ENCODE results near the gene CANX.

CANX gene

DNA sequence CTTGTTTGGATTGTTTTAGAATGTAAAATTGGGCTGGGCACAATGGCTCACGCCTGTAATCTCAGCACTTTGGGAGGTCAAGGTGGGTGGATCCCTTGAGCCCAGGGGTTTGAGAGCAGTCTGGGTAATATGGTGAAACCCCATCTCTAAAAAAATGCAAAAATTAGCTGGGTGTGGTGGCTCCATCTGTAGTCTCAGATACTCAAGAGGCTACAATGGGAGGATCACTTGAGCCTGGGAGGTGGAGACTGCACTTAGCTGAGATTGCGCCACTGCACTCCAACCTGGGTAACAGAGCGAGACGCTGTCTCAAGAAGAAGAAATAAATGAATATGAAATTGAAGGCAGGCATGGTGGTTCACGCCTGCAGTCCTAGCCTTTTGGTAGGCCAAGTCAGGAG, 55.2 kb downstream of the CANX start:
- no peak for DNase-seq

DNA sequence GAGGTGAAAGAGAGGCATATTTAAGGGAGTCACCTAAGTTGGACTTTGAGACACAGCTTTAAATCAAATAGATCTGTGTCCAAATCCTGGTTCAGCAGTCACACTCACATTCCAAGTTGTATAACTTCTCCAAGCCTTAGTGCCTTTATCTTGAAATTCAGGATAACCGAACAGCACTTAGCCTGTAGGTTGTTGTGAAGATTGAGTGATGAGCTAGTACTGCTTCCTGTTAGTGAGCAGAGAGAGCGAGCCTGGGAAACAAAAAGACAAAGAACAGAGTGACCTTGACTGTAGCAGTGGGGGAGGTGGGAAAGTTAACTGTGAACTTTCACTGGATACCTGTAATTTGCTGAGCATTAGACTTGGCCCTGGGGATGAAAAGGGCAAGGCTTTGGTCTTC, 56.3 kb downstream of the CANX start:
- DNase-seq, result no peak

DNA sequence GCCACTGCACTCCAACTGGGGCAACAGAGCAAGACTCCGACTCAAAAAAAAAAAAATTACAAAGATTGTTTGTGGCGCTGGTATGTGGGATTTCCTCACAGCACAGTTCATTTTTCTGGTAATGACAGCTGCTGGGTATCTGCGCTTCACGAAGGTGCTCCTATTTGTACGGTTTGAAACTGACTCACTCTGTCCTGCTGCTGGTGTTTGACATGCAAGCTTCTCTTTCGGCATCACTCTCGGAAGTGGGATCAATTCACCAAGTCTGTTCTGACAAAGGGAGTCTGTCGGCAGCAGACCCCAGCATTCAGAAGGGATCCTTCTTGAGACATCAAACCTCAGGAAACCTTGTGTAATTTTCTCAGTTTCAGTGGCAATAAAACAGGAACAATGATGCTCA, 60.2 kb downstream of the CANX start:
- no peak for DNase-seq

DNA sequence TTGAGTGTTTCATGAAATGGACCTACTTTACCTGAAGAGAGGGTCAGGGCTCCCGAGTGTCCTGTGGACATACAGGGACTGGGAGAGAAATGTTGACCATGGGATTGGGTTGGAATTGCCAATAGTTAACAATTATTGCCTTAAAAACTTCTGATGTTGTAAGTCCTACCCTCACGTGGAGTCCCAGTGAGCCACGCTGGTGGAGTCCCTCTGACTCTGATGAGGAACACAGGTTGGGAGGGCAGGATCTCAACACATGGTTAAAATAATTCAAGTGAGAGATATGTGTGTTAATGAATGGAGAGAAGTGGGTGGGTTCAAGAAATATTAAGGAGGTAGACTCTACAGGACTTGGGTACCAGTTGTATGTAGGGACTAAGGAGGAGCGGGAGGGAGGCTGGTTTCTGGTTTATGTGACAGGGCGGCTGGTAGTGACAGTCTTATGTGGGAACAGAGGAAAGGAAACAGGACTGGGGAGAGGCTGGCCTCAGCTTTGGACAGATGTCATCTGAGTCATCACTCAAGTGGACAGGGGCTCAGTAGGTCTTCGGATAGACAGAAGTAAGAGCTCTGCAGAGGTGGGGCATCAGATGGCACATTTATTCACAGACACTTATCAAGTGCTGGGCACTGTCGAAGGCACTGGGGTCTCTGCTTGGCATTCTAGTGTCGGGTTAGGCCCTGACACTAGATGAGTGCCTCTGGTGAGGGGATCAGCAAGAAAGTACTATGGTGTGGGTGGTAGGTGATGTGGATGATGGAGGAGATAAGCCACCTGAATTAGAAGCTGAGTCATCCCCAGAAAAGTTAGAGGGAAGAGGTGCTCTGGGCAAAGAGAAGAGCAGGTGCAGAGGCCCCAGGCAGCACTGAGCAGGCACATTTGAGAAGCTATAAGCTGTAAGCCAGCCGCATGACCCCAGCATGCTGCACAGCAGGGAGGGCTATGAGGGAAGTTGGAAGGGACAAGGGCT, 61.1 kb downstream of the CANX start:
- DNase-seq, result no peak

DNA sequence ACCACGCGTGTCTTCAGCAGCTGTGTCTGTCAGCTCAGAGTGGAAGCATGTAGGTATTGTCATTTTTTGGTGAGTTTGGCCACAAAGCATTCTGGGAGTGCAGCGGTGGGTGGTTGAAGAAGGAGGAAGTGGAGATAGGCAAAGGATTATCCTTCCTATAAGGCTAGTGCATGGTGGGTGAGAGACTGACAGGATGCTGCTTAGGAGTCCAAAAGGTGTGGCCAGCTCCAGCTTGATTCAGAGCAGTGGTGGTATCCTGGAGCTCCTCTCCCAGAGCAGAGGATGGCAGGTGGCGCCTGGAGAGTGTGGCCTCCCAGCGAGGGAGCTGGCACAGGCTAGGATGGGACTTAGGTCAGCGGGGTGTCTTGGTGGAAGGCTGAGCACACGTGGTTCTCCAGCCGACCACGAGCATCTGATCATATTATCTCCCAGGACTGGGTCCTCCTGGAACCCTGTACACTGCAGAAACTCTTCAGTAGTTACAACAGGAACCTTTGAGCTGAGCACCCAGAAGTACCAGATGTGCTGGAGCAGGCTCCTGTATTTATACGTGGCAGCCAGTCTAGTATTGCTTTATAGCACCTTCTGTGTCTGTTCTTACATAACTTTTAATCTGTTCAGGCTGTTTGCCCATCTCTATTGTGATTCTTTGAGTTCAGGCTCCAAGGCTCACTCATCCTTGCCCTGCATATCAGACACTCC, 63.5 kb downstream of the CANX start:
- DNase-seq, result peak; percentile 60

DNA sequence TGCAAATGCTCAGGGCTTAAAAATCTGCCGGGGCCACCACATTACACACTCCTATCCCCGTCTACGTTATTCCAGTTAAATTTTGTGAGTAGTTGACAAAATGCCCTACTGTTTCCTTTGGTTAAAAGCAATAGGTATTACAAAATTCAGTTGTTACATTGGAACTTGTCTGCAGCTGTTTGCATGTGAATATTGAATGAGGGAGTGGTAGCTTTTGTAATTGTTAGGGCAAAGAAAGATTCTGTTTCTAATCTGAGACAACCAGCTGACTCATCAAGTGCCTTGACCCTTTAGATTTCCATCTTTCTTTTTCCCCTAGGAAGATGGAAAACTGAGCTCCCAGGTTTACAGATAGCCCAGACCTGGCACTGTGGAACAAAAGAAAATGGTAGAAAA, 64.0 kb downstream of the CANX start:
- peak; percentile 47 for DNase-seq

DNA sequence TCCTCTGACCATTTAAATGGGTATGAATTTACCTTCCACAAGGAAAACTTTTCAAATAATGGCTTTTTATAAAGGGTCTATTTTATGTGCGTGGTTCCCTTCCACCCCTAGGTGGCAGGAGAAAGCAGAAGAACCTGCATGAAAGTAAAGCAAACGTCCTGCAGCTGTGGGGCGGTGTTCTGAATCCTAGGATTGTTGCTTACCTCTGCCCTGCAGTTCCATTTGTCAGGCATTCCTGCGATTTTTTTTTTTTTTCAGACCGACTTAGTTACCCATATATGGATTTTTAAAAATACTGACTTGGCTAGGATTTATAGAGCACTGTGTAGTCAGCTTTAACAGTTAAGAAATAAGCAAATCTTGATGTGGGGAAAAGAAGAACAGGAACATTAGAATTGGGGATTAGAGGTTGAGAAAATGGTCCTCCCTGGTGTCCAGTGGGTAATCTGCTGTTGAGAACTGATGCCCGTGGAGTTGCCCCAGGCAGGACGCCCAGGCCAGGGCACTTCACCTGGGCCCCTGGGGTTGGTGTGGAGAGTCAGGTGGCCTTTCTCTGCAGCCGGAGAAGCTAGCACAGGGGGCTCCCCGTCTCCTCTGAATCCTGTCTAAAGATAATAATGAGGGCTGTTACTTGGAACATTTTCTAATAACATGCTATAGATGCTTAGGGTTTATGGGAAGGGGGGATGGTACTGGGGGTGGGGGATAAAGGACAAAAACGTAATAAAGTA, 64.6 kb downstream of the CANX start:
- peak; percentile 86 for DNase-seq

DNA sequence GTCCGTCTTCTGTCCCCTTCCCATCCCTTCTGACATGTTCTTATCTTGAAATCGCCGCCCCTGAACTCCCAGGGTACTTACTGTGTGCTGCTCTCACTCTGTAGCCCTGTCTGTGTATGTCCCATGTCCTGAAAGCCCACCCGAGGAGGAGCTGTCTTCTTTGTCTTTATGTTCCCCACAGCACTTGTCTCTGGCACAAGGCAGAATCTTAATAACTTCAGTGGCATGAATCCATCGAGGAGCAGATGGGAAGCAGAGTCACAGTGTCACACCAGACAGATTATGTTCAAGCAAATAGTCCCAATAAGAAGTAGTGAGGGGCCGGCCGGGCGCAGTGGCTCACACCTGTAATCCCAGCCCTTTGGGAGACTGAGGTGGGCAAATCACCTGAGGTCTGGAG, 65.3 kb downstream of the CANX start:
- DNase-seq, result no peak

DNA sequence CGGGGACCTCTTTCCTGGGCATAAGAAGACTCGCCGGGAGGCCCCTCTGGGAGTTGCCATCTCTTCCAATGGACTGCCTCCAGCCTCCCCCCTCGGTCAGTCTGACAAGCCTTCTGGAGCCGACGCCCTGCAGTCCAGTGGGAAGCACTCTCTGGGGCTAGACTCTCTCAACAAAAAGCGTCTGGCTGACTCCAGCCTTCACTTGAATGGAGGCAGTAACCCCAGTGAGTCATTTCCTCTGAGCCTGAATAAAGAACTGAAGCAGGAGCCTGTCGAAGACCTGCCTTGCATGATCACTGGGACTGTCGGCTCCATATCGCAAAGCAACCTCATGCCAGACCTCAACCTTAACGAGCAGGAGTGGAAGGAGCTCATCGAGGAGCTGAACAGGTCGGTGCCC, 66.6 kb downstream of the CANX start:
- DNase-seq, result peak; percentile 82

DNA sequence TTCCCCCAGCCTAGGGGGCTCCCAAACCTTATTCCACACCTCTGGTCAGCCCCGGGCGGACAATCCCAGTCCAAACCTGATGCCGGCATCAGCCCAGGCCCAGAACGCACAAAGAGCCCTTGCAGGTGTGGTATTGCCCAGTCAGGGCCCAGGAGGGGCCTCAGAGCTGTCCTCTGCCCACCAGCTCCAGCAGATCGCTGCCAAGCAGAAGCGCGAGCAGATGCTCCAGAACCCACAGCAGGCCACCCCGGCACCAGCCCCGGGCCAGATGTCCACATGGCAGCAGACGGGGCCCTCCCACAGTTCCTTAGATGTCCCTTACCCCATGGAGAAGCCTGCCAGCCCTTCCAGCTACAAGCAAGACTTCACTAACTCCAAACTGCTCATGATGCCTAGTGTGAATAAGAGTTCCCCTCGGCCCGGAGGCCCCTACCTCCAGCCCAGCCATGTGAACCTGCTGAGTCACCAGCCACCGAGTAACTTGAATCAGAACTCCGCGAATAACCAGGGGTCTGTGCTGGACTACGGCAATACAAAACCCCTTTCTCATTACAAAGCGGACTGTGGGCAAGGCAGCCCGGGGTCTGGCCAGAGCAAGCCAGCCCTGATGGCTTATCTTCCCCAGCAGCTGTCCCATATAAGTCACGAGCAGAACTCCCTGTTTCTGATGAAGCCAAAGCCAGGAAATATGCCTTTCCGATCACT, 67.4 kb downstream of the CANX start:
- peak; percentile 36 for DNase-seq

DNA sequence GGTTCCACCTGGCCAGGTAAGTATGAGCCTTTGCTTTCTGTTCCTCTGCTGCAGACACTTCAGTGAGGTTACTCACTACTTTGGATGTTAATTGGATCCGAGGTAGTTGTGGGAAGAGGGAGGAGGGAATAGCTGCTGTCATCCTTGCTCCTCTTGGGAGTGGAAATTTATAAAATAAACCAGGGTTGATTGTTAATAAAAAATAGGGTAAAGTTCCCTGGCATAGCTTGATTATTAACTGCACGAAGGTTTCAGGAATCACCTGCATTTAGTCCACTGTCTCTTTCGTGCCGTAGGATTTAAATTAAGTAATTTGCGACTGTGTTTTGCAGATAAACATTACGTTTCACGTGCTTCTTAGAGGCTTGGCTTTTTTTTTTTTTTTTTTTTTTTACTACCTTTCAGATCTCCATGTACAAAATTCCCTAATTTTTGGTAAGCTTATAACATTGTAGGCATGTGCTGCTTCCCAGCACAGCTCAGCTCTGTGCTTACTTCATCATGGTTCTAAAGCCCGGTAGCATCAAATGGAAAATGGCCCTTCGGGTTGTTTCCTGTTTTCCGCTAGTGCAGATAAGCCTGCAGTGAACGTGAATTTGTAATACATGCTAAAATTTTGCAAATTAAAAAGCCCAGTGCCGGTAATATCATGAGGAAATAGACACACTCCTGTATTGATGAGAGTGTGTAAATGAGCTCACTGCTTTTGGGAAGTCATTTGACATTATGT, 68.1 kb downstream of the CANX start:
- DNase-seq, result no peak

DNA sequence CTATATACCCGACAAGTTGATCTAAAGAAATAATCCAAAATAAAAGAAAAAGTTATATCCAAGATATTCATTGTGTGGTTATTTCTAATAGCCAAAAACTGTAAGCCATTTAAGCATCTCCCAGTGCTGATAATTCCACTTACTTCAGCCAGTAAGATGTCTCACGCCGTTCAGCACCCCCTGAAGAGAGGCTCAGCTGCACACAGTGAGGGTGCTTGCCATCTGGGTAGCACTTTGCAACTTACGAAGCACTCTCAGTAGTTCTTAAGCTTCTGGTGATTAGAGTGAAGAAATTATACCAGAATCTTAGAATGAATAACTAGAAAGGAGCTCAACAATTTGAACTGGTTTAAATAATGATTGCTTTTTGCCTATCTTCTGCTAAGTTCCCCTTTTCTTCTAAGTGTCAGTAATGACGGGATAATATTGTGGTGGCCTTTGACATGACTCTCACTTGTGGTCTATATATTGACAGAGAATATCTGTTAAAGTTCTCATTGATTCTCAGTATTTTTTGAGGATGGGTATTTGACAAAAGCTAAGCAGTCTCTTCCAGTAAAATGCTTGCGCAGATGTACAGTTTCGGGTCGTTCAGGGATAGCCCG, 68.8 kb downstream of the CANX start:
- no peak for DNase-seq

DNA sequence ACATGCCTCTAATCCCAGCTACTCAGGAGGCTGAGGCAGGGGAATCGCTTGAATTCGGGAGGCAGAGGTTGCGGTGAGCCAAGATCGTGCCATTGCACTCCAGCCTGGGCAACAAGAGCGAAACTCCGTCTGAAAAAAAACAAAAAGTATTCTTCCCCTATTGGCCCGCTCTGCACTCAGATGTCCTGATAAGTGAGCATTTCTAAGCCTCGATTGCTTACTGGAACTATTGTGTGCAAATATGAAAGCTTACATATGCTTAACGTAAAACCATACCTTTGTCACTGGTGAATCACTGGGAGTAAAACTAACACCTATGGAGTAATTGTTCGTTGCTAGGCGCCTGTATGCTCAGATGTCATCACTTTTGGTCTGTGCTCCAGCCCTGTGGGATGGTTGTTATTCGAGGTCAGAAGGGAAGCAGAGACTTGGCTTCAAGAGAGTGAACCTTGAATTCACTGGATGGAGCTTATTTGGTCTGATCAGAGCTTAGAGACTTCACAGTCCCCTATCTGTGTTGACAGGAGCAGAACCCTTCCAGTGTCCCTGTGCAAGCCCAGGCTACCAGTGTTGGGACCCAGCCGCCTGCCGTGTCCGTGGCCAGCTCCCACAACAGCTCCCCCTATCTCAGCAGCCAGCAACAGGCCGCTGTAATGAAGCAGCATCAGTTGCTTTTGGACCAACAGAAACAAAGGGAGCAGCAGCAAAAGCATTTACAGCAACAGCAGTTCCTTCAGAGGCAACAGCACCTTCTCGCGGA, 69.7 kb downstream of the CANX start:
- DNase-seq, result no peak

DNA sequence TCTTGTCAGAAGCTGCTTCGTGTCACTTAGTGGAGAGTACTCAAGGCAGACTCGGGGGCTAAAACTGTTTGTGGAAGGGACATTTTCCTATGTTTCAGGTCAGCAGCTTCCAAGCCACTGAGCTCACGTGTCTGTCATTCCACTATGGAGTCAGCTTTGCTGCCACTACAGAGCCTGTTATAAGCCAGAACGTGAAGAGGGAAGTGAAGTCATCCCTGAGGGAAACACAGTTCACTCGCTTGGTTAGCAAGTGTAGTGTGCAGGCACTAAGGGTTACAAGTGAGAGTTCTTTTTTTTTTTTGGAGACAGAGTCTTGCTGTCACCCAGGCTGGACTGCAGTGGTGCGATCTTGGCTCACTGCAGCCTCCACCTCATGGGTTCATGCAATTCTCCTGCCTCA, 70.5 kb downstream of the CANX start:
- DNase-seq, result no peak

DNA sequence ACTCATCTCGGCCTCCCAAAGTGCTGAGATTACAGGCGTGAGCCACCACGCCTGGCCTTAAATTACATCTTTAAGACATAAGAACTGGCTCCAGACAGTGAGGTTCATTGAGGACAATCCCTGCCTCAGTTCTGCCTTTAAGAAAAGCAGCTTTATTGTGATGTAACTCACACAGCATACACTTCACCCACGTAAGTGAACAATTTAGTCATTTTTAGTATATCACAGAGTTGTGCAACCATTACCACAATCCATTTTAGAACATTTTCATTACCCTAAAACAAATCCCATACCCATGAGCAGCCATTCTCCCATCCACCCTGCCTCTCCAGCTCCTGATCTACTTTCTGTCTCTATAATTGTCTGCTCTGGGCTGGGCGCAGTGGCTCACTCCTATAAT, 71.0 kb downstream of the CANX start:
- DNase-seq, result no peak

DNA sequence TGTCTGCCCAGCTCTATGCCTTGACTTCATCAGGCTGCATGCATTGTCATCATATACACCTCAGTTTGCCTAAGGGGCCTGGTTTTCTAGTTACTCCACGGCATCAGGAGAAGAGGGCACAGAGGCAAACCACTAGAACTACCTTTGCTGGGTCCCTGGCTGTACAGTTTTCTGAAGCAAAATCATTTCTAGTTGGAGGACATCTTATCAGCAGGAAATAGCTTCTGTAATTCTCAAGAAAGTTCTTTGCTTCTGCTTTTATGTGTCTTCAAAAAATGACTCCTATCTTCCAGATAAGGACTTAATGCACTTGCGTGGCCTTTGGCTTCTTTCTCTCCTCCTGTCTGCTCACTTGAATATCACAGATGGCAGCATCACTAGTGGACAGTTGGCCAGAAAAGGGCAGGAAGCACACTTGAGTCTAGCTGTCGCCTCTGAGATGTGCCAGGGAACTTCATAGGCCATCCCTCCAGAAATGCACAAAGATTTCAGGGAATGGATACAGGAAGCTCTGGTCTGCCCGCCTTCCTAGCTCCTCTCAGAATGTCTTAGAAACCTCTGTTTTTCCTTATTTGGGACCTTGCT, 72.6 kb downstream of the CANX start:
- no peak for DNase-seq

DNA sequence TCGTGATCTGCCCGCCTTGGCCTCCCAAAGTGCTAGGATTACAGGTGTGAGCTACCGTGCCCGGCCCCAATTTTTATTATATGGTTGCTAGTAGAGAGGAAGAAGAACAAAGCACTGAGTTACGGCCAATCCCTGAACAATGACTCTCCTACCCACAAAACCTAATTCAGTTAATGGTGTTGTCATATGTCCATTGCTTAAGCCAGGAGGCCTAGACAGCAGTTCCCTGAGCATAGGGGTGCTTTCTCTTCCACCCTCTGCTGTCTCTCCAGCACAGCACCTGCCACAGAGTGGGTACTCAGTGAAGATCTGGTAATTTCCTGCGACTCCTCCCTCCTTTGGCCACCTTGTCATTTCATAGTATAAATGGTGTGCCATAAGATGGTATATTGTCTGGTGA, 73.6 kb downstream of the CANX start:
- DNase-seq, result no peak

DNA sequence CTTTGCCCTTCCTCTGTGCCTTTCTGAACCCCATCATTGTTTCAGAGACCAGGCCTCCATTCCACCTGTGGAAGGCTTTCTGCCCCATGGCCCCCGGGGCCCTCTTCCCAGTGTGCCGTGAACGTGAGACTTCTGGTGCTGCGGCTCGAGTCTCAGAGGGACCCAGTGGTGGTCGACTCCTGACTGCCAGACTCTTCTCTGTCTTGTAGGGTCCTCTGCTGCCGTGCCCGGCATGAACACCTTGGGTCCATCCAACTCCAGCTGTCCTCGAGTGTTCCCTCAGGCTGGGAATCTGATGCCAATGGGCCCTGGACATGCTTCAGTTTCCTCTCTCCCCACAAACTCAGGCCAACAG, 74.9 kb downstream of the CANX start:
- DNase-seq, result no peak

DNA sequence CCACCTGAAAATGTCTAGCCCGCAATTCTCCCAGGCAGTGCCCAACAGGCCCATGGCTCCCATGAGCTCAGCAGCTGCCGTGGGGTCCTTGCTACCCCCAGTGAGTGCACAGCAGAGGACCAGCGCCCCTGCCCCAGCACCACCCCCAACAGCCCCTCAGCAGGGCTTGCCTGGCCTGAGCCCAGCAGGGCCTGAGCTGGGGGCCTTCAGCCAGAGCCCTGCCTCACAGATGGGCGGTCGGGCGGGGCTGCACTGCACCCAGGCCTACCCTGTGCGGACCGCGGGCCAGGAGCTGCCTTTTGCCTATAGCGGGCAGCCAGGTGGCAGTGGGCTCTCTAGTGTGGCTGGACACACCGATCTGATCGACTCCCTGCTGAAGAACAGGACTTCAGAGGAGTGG, 75.7 kb downstream of the CANX start:
- no peak for DNase-seq

DNA sequence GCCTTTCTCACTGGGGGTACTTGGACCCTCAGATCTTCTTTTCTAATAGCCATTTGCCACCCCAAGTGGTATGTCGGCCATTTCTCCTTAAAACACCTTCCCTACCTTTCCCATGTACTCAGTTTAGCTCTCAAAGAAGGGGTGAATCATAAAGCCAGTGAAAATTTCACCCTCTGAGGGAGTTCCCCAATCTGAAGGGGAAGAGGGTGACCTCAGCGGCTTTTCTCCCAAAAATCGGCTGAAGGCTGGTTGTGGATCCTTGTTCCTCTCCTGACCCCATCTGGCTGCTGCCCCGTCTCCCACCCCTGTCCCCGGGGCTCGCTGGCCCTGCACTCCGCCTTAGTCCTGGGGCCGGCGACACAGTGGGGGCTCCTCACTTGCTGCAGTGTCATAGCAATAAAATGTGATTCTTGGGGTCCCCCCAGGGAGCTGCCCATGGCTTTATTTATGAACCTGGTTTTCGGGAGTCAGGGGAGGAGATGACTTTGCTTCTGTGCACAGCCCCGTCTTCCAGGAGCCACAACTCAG, 77.7 kb downstream of the CANX start:
- no peak for DNase-seq

All from fibroblast of skin of abdomen (primary cell).